Retinal pigment epithelial cell (primary cell): ENCODE data around the gene RASAL2.
"Not testable (repeated sequence)": the region's sequence is repeated elsewhere in the genome, so short reads cannot be mapped to it uniquely, and the experiment has no call there.

Experiments used
- DNase-seq: peaks from one replicate; pipeline ENCODE4 v3.0.0-alpha.2; 2010; ENCODE audit warnings: low read depth
- H3K4me3 ChIP-seq: 2 replicates; pipeline ENCODE4 v1.5.1; 2011; ENCODE audit warnings: mild to moderate bottlenecking, low read length, control low read depth, moderate library complexity
- CTCF ChIP-seq: conservative IDR thresholded peaks from 2 replicates; pipeline ENCODE4 v1.5.1; 2011; ENCODE audit warnings: low read depth, low read length, control low read depth, inconsistent platforms

RASAL2 gene

GRCh38 chr1:178196631-178197030, 102.7 kb downstream of the RASAL2 start:
- TF ChIP-seq CTCF: no peak
- H3K4me3 ChIP-seq: no peak overlapping the region
- DNase-seq: no peak

- not testable (repeated sequence) for H3K4me3 ChIP-seq, DNase-seq
Measured at GRCh38 chr1:178202095-178202494, 108.2 kb downstream of the RASAL2 start.

- not testable (repeated sequence) for DNase-seq, H3K4me3 ChIP-seq
Measured at GRCh38 chr1:178202546-178202945, 108.6 kb downstream of the RASAL2 start.

- not testable (repeated sequence) for H3K4me3 ChIP-seq, DNase-seq
Measured at GRCh38 chr1:178208269-178208856, 114.5 kb downstream of the RASAL2 start.

- no peak for DNase-seq
- no peak for TF ChIP-seq CTCF
- H3K4me3 ChIP-seq: no peak overlapping the region
Measured at GRCh38 chr1:178209935-178210334, 116.0 kb downstream of the RASAL2 start.

- TF ChIP-seq CTCF: no peak
- H3K4me3 ChIP-seq: no peak overlapping the region
- DNase-seq: no peak
Measured at GRCh38 chr1:178218550-178218949, 124.6 kb downstream of the RASAL2 start.

GRCh38 chr1:178220094-178220493, 126.2 kb downstream of the RASAL2 start:
- no peak for DNase-seq
- TF ChIP-seq CTCF: no peak
- no peak overlapping the region for H3K4me3 ChIP-seq

GRCh38 chr1:178223289-178223688, 129.4 kb downstream of the RASAL2 start:
- H3K4me3 ChIP-seq: no peak overlapping the region
- no peak for DNase-seq
- TF ChIP-seq CTCF: no peak

- TF ChIP-seq CTCF: no peak
- DNase-seq: no peak
- H3K4me3 ChIP-seq: no peak overlapping the region
Measured at GRCh38 chr1:178224358-178224757, 130.5 kb downstream of the RASAL2 start.
